GM10266 (cell line): ENCODE measurements around the gene NADK2.

Experiments
- DNase-seq: peaks from one replicate; pipeline ENCODE4 v3.0.0; 2012; ENCODE audit errors: extremely low spot score
- TF ChIP-seq, protein P1 (sequence below): IDR thresholded peaks from 2 replicates; pipeline ENCODE4 v1.5.1; 2012; ENCODE audit warnings: mild to moderate bottlenecking, low read depth; ENCODE audit not compliant: control insufficient read depth, insufficient read depth; ENCODE audit errors: missing control alignments

Gene NADK2

GRCh38 chr5:36244076-36244475 lies 2.4 kb upstream of the NADK2 start:
- TF ChIP-seq, protein P1, sequence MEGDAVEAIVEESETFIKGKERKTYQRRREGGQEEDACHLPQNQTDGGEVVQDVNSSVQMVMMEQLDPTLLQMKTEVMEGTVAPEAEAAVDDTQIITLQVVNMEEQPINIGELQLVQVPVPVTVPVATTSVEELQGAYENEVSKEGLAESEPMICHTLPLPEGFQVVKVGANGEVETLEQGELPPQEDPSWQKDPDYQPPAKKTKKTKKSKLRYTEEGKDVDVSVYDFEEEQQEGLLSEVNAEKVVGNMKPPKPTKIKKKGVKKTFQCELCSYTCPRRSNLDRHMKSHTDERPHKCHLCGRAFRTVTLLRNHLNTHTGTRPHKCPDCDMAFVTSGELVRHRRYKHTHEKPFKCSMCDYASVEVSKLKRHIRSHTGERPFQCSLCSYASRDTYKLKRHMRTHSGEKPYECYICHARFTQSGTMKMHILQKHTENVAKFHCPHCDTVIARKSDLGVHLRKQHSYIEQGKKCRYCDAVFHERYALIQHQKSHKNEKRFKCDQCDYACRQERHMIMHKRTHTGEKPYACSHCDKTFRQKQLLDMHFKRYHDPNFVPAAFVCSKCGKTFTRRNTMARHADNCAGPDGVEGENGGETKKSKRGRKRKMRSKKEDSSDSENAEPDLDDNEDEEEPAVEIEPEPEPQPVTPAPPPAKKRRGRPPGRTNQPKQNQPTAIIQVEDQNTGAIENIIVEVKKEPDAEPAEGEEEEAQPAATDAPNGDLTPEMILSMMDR: no peak
- no peak for DNase-seq

DNA sequence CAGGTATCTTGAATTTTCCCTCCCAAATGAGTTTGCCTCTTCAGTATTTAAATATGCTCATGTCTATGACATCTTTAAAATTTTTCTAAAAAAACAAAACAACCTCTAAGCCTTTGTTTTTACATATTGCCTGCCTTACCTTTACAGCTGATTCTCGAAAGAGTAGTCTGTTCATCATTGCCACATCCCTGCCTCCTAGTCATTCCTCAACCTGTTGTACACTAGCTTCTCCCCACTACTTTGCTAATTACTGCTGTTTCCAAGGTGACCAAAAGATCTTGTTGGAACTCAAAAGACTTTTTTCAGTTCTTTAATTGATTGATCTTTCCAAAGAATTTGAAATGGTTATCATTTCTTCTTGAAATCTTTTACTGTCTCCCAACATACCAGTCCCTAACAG lies 1.9 kb upstream of the NADK2 start:
- TF ChIP-seq, protein P1: no peak
- no peak for DNase-seq

- TF ChIP-seq, protein P1: no peak
- peak; percentile 15 for DNase-seq
These were observed 1.1 kb upstream of the NADK2 start for GRCh38 chr5:36242534-36243485.

DNA sequence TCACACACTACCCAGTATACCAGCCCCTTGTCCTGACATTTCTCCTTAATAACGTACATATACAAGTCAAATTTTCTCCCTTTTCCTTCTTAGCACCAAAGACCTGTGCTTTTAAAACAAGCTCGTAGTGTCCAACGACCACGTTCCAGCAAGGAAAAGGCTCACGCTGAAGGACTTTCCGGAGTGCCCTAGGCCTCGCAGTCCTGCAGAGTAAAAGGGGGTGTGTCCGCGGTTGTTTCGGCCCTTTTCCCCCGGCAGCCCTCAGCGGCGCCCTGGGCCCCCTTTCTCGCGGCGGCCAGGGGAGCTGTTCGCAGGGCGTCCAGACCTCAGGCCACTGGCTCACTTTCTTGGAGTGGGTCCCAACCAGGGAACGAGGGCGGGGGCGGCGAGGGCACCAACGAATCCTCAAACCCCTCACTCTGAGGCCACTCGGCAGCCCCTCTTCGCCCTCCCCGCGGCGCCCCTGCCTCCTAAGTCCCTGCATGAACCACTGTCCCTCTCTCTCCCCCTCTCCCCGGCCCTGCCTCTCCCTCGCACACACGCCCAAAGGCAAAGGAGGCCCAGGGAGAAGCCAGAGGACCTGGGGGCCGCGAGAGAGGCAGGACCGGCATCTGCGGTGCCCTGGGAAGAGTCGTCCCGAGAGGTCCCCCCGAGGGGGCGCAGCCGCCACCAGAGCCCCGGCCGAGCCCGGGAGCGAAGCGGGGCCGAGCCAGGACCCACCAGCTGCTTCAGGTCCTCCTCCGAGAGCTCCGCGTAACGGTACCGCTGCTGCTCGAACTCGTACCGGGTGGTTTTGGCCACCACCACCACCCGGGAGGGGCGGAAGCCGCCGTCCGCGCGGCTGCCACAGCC lies 720 bp downstream of the NADK2 start:
- DNase-seq: peak; percentile 57
- TF ChIP-seq, protein P1: no peak

GRCh38 chr5:36239370-36240293 lies 2.1 kb downstream of the NADK2 start:
- DNase-seq: no peak
- TF ChIP-seq, protein P1: no peak

DNA sequence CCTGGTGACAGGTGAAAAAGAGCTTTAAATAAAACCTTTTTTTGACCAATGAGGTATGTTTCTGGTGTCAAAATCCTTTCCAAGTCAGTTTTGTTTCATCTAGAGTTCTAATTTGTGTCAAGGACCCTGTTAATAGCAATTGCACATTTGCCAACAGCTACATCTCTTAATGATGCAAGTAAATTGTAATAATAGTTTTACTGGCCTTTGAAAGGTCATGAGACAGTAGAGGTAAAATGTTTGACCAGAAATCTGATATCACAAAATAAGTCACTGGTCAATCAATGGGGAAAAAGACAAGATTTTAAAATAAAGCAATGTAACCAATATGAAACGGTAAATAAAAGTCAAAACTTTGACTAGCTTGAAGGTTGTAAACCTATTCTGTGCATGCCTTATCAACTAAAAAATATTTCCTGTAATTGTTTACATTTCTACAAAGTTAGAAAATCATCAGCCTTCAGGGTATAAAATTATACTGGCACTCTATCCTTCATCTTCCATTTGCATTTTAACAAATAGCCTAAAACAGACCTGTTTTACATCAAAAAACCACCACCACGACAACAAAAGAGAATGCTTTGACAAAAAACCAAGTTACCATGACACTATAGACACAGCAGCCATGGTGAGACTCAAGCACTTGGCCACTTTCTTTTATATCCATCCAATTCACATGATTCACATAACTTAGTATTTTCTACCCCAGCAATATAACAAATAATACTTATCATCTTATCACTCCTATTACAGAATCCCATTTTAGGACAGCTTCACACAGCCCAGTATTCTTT lies 3.0 kb downstream of the NADK2 start:
- DNase-seq: no peak
- TF ChIP-seq, protein P1: no peak
